Measurements from ENCODE around the gene APCDD1.

The APCDD1 gene

DNA sequence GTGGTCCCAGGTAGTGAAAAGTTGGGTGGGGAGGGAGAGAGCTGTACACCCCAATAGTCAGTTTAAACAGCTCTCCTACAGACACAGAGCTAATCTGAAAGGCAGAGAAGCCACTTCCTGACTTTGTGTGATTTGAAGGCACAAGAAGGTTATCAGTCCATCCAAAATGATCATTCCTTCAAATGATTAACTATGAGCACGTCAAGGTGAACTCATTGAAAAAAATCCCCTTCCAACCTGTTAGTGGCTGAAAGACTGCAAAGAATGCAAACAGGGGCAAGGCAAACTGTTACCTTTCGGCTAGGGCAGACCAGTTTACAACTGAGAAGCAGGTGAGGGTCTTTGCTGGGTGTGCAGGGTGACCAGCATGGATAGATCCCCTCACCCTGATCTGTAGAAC is 22.8 kb upstream of the APCDD1 start:
- in situ Hi-C loops (cut with HindIII; ENCODE audit: low sequenced_read_pairs), result no loop called here

GRCh38 chr18:10432781-10433180 is 21.7 kb upstream of the APCDD1 start:
- in situ Hi-C loops (cut with HindIII; ENCODE audit: low sequenced_read_pairs), result no loop called here

- in situ Hi-C loops (cut with HindIII; ENCODE audit: low sequenced_read_pairs), result no loop called here
Measured at GRCh38 chr18:10436160-10436559, 18.3 kb upstream of the APCDD1 start.

- in situ Hi-C loops (cut with HindIII; ENCODE audit: low sequenced_read_pairs), result no loop called here
Measured at GRCh38 chr18:10437837-10438236, 16.6 kb upstream of the APCDD1 start.

- in situ Hi-C loops (cut with HindIII; ENCODE audit: low sequenced_read_pairs), result loop anchor here (5.0 kb wide), 1 partner anchor 53 kb away; no protein-coding TSS in a partner anchor
Measured at GRCh38 chr18:10439898-10440297, 14.5 kb upstream of the APCDD1 start.

- in situ Hi-C loops (cut with HindIII; ENCODE audit: low sequenced_read_pairs), result loop anchor here (5.0 kb wide), 1 partner anchor 54 kb away; no protein-coding TSS in a partner anchor
Measured at GRCh38 chr18:10440884-10441283, 13.6 kb upstream of the APCDD1 start.

GRCh38 chr18:10441472-10441871 is 13.0 kb upstream of the APCDD1 start:
- in situ Hi-C loops (cut with HindIII; ENCODE audit: low sequenced_read_pairs), result loop anchor here (5.0 kb wide), 1 partner anchor 54 kb away; no protein-coding TSS in a partner anchor

- in situ Hi-C loops (cut with HindIII; ENCODE audit: low sequenced_read_pairs), result loop anchor here (5.0 kb wide), 1 partner anchor 55 kb away; no protein-coding TSS in a partner anchor
Measured at GRCh38 chr18:10442551-10442971, 11.9 kb upstream of the APCDD1 start.

GRCh38 chr18:10443001-10443400 is 11.4 kb upstream of the APCDD1 start:
- in situ Hi-C loops (cut with HindIII; ENCODE audit: low sequenced_read_pairs), result loop anchor here (5.0 kb wide), 1 partner anchor 56 kb away; no protein-coding TSS in a partner anchor

- in situ Hi-C loops (cut with HindIII; ENCODE audit: low sequenced_read_pairs), result loop anchor here (5.0 kb wide), 1 partner anchor 57 kb away; no protein-coding TSS in a partner anchor
Measured at GRCh38 chr18:10444314-10445006, 10.0 kb upstream of the APCDD1 start.

DNA sequence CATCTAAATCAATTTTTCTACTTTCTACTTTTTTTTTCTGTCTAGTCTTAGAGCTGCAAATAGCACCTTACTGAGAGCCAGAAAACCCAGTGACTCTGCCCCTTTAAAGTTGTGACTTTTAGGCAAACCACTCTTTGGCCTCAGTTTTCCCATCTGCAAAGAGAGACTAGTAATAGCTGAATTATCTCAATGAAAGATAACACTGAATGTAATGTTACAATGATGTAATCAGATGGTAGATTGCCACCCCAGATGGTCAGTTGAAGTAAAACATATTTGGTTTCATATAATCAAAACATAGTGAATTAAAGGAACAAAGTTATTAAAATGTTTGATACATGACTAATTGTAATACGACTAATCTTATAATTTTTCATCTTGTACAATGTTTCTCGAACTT is 5.0 kb upstream of the APCDD1 start:
- in situ Hi-C loops (cut with HindIII; ENCODE audit: low sequenced_read_pairs), result no loop called here

- in situ Hi-C loops (cut with HindIII; ENCODE audit: low sequenced_read_pairs), result no loop called here
Measured at GRCh38 chr18:10450986-10451385, 3.4 kb upstream of the APCDD1 start.

DNA sequence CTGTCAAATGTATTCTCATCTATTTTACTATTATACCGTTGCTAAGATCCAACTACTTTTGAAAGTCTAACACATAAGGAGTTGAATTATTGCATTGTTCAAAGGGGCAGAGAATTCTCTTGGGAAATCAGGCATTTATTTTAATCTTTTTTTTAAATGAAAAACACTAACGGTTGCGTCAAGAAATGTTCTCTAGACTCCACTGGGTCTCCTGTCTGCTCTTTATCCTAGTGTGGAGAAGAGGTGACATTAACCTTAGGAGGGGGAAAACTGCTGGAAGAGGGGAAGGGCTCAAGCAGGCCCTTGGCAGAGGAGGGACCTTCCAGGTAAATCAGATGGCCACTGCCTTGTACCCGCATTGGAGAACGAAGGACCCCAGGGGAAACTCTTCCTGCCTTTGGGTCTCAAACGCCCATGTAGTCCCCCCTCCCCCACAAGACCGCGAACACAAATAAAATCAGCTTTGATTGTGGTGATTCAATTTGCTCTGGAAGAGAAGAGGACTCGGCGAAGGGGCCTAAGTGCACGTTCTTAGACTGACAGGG is 1.1 kb upstream of the APCDD1 start:
- in situ Hi-C loops (cut with HindIII; ENCODE audit: low sequenced_read_pairs), result no loop called here

GRCh38 chr18:10454681-10455557 is 484 bp downstream of the APCDD1 start:
- in situ Hi-C loops (cut with HindIII; ENCODE audit: low sequenced_read_pairs), result no loop called here

DNA sequence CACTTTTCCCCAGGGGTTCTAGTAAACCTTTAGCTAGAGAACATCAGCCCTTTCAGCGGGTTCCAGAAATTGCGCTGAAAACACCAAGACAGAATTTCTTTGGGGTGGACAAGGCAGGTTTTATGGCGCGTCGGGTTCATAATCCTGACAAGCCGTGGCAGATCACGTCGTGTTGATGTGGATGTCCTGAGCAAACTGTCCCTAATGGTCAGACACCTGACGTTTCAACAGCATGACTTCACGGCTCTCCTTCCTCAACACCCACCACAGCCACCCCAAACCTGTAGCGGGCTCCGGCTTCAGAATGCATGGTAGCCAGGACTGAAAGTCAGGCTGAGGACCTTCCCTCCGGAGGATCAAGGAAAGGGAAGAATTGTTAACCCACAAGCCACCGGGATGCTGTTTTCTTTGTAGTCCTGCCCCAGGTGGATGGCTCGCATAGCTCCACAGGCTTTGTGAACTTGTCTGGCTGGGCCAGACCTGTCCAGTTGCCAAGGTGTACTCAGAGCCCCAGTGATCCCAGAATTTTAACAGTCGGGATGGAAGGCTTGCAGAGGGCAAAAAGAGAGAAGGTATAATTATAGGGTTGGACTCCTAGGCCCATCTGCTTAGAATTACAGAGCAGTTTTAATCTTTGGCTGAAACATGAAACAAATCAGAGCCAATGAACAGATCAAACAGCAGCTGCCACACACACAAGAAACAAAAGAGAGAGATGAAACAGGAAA is 1.5 kb downstream of the APCDD1 start:
- in situ Hi-C loops (cut with HindIII; ENCODE audit: low sequenced_read_pairs), result no loop called here

DNA sequence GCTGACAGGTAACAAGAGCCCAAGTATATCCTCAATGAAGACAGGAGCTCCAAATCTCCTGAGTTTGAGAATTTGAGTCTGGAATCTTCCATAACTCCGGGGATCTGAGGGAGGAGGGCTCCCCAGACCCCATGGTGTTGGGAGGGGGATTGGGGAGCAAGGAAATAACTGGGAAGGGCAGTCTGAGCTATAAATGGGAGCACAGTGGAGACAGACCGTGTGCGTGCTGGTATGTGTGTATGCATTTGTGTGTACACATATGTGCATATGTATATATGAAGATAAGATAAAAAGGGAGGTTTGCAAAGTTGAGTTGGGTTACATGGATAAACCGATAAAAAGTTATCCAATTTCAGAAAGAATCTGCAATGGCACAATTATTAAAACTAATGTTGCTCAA is 2.3 kb downstream of the APCDD1 start:
- in situ Hi-C loops (cut with HindIII; ENCODE audit: low sequenced_read_pairs), result no loop called here

GRCh38 chr18:10457128-10457527 is 2.7 kb downstream of the APCDD1 start:
- in situ Hi-C loops (cut with HindIII; ENCODE audit: low sequenced_read_pairs), result no loop called here

GRCh38 chr18:10457767-10458166 is 3.3 kb downstream of the APCDD1 start:
- in situ Hi-C loops (cut with HindIII; ENCODE audit: low sequenced_read_pairs), result no loop called here

DNA sequence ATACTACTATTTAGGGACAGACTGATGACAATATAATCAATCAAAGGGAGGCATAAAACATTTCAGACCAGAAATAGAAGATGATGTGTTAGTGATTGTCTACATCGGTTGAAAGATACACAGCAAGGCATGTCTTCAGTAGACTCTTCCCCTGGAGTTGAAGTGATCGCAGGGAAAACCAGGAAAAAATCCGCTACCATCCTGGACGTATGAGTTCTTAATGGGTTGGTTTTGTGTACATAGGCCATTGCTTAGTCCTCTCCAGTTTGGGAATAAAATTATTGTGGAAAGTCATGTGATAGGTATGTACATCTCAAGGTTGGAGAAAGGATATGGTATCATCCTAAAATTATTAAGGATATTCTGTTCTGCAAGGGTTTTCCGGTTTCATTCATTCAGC is 4.3 kb downstream of the APCDD1 start:
- in situ Hi-C loops (cut with HindIII; ENCODE audit: low sequenced_read_pairs), result no loop called here

DNA sequence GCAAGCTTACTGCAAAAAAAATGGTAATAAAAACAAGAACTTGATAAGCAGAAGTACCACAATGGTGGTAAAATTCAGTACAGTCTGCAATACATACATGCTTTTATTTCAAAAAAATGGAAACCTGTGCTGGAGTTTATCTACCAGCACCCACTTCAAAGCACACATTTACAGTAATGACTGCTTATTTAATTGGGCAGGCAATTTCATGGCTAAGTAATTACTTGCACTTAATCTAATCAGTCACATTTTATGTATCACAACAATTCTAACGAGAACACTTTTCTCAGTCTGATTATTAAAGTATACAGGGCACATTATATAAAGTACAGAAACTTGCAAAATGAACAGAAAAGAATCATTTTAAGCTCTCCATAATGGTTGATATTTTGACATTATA is 5.2 kb downstream of the APCDD1 start:
- in situ Hi-C loops (cut with HindIII; ENCODE audit: low sequenced_read_pairs), result no loop called here
